OCI-LY3 (cell line): ENCODE measurements around the gene TMEM259.

Source experiments
- H2AFZ ChIP-seq: fragments of 200-600, 300-600 bp; shearing (Covaris generic); 2 replicates; pipeline ENCODE4 v1.6.0; 2014; ENCODE audit warnings: antibody characterized with exemption, low read depth, low read length
- H3K27ac ChIP-seq: fragments of 200-600, 300-600 bp; sonication (generic); 2 replicates; pipeline ENCODE4 v1.5.1; 2014; ENCODE audit warnings: mild to moderate bottlenecking, low read length, moderate library complexity, mixed read lengths
- H3K27me3 ChIP-seq: fragments of 200-600, 300-600 bp; sonication (generic); 2 replicates; pipeline ENCODE4 v1.6.1; 2014; ENCODE audit warnings: low read depth, low read length, mixed read lengths
- H3K36me3 ChIP-seq: fragments of 200-600, 300-600 bp; sonication (generic); replicated peaks from 2 replicates; pipeline ENCODE3; 2014; ENCODE audit warnings: low read depth, low read length, mixed read lengths
- H3K4me1 ChIP-seq: fragments of 300-600, 200-600 bp; sonication (generic); 2 replicates; pipeline ENCODE4 v1.6.1; 2014; ENCODE audit warnings: low read length, mixed read lengths
- H3K4me2 ChIP-seq: fragments of 200-600, 300-600 bp; sonication (generic); 2 replicates; pipeline ENCODE4 v1.6.1; 2014; ENCODE audit warnings: low read length, mixed read lengths
- H3K4me3 ChIP-seq: fragments of 300-600, 200-600 bp; sonication (generic); 2 replicates; pipeline ENCODE4 v1.5.1; 2014; ENCODE audit warnings: antibody characterized with exemption, mild to moderate bottlenecking, low read length, moderate library complexity
- H3K79me2 ChIP-seq: fragments of 300-600, 200-600 bp; shearing (Covaris generic); 2 replicates; pipeline ENCODE4 v1.6.1; 2014; ENCODE audit warnings: mild to moderate bottlenecking, low read length, mixed read lengths
- H3K9ac ChIP-seq: fragments of 300-600, 200-600 bp; shearing (Covaris generic); 2 replicates; pipeline ENCODE4 v1.6.0; 2014; ENCODE audit warnings: mild to moderate bottlenecking, low read length, moderate library complexity
- H3K9me3 ChIP-seq: fragments of 200-600, 300-600 bp; shearing (Covaris generic); 2 replicates; pipeline ENCODE4 v1.6.1; 2014; ENCODE audit warnings: low read length, mixed read lengths; ENCODE audit not compliant: insufficient read depth
- H4K20me1 ChIP-seq: fragments of 200-600, 300-600 bp; sonication (generic); 2 replicates; pipeline ENCODE4 v1.6.1; 2016; ENCODE audit warnings: low read length, mixed read lengths; ENCODE audit not compliant: insufficient read depth
- EZH2phosphoT487 ChIP-seq: fragments of 200-600 bp; shearing (Covaris generic); IDR thresholded peaks from 2 replicates; pipeline ENCODE4 v1.6.1; 2018; ENCODE audit warnings: antibody characterized with exemption, mixed run types, low read depth
- TF ChIP-seq, protein P1 (sequence below): fragments of 200-600, 300-600 bp; sonication (generic); IDR thresholded peaks from 2 replicates; pipeline ENCODE4 v1.5.1; 2014; ENCODE audit warnings: antibody characterized with exemption, low read length, low read depth

Gene TMEM259

GRCh38 chr19:996051-996838 is 24.7 kb downstream of the TMEM259 start:
- no peak overlapping the region for H2AFZ ChIP-seq
- no peak overlapping the region for H3K4me3 ChIP-seq
- H3K4me1 ChIP-seq, result no peaks in the 10 kb centered on the region
- no peaks in the 10 kb centered on the region for H3K9me3 ChIP-seq
- no peak overlapping the region for H3K27ac ChIP-seq
- no peaks in the 10 kb centered on the region for H3K27me3 ChIP-seq
- H3K79me2 ChIP-seq, result no peaks in the 10 kb centered on the region
- peak overlapping the region; percentile 37 for H3K4me2 ChIP-seq
- H3K36me3 ChIP-seq, result peaks cover 20% of the 10 kb centered on the region
- TF ChIP-seq EZH2phosphoT487, result no peak
- TF ChIP-seq, protein P1, sequence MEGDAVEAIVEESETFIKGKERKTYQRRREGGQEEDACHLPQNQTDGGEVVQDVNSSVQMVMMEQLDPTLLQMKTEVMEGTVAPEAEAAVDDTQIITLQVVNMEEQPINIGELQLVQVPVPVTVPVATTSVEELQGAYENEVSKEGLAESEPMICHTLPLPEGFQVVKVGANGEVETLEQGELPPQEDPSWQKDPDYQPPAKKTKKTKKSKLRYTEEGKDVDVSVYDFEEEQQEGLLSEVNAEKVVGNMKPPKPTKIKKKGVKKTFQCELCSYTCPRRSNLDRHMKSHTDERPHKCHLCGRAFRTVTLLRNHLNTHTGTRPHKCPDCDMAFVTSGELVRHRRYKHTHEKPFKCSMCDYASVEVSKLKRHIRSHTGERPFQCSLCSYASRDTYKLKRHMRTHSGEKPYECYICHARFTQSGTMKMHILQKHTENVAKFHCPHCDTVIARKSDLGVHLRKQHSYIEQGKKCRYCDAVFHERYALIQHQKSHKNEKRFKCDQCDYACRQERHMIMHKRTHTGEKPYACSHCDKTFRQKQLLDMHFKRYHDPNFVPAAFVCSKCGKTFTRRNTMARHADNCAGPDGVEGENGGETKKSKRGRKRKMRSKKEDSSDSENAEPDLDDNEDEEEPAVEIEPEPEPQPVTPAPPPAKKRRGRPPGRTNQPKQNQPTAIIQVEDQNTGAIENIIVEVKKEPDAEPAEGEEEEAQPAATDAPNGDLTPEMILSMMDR, result no peak
- no peaks in the 10 kb centered on the region for H4K20me1 ChIP-seq
- H3K9ac ChIP-seq, result no peak overlapping the region

DNA sequence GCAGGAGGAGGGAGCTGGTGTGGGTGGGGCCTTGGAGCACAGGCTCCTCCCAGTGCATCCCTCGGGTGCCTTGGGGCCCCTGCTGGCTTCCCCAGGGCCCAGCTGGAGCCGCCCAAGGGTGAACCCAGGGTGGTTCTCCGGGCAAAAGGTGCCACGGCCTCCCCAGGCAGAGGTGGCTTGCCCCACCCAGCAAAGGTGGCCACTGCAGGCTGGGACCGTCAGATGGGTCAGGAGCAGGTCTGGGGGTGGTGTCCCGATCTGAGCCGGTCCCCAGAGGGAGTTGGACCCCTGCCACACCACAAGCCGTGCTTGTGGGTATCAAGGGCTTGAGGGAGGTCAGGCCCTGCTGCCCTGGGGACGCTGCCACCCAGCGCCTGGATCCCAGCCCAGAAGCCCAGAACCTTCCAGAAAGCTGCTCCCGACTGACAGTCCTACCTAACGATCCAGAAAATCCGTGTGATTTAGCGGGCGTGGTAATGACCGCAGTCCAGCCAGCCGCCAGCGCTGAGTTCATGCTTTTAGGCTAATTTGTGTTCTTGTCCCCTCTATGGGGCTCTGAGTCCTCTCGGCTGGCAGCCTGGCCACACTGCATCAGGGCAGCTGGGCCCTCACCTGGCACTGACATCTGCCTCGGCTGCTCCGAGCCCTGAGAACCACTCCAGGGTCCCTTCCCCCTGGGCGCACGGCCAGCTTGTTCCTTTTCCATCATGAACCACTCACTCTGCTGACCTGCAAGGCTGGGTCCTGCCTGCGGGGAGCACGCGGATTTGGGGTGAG is 25.7 kb downstream of the TMEM259 start:
- H3K79me2 ChIP-seq, result no peaks in the 10 kb centered on the region
- TF ChIP-seq EZH2phosphoT487, result no peak
- TF ChIP-seq, protein P1, result no peak
- no peaks in the 10 kb centered on the region for H3K9me3 ChIP-seq
- H3K27me3 ChIP-seq, result no peaks in the 10 kb centered on the region
- H3K4me2 ChIP-seq, result no peak overlapping the region
- H3K9ac ChIP-seq, result no peak overlapping the region
- peaks cover 29% of the 10 kb centered on the region for H3K36me3 ChIP-seq
- no peak overlapping the region for H2AFZ ChIP-seq
- no peak overlapping the region for H3K27ac ChIP-seq
- H3K4me3 ChIP-seq, result no peak overlapping the region
- H3K4me1 ChIP-seq, result no peaks in the 10 kb centered on the region
- H4K20me1 ChIP-seq, result no peaks in the 10 kb centered on the region

DNA sequence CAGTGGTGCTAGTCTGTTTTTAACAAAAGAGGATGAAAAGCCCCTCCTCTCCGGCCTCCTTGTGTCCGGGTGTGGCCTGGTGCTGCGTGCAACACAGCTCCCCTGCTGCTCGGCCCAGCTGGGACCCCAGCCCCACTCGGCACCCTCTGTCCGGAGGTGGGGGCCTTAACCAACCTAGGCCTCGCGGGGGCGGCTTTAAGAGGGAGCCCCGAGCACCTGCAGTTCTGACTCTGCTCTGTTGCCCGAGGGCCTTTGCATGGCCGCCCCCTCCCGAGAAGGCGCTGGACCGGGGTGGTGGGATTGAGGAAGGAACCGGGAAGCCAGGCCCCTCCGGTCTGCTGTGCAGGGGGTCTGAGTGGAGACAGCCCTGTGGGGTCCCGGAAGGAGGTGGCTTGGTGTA is 26.4 kb downstream of the TMEM259 start:
- Histone ChIP-seq H3K4me2 (no peak overlapping the region), H3K9ac (no peak overlapping the region), H3K9me3 (no peaks in the 10 kb centered on the region), H3K4me1 (no peaks in the 10 kb centered on the region), H3K36me3 (peaks cover 30% of the 10 kb centered on the region), H3K27ac (no peak overlapping the region), H3K4me3 (no peak overlapping the region), H3K27me3 (no peaks in the 10 kb centered on the region), H2AFZ (no peak overlapping the region), H3K79me2 (no peaks in the 10 kb centered on the region), H4K20me1 (no peaks in the 10 kb centered on the region)
- TF ChIP-seq, protein P1, result no peak

DNA sequence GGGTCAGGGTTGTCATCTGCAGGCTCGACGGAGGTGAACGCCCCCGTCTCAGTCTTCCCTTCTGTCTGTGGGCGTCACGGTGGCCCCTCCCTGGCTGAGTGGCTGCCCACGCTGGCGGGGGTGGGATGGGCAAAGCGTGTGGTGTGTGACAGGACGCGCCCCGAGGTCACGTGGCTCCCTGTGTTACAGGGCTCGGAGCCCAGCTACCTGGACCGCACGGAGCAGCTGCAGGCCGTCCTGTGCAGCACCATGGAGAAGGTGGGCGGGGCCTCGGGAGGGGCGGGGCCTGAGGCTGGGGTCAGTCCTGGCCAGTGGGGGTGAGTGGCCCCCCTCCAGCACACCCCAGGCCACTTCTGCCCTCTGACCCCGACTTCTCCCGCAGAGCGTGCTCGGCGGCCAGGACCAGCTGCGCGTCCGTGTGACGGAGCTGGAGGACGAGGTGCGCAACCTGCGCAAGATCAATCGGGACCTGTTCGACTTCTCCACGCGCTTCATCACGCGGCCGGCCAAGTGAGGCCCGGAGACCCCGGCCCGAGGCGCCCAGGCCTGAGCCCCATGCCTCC is 27.0 kb downstream of the TMEM259 start:
- peaks cover 36% of the 10 kb centered on the region for H3K36me3 ChIP-seq
- H3K9ac ChIP-seq, result no peak overlapping the region
- no peaks in the 10 kb centered on the region for H3K79me2 ChIP-seq
- H3K4me2 ChIP-seq, result no peak overlapping the region
- no peaks in the 10 kb centered on the region for H3K9me3 ChIP-seq
- no peak overlapping the region for H3K27ac ChIP-seq
- H4K20me1 ChIP-seq, result no peaks in the 10 kb centered on the region
- no peak for TF ChIP-seq EZH2phosphoT487
- TF ChIP-seq, protein P1, result no peak
- H2AFZ ChIP-seq, result no peak overlapping the region
- no peaks in the 10 kb centered on the region for H3K27me3 ChIP-seq
- H3K4me1 ChIP-seq, result no peaks in the 10 kb centered on the region
- no peak overlapping the region for H3K4me3 ChIP-seq
